Stomach (tissue), 9 donors: ENCODE data around the gene TPD52L1. TPM values are rescaled to one million over a fixed set of nuclear protein-coding genes. Genes with fewer than 3 reads are reported as not detected.

Experiments
- DNase-seq, 2 donors: peaks; one replicate each; pipeline versions ENCODE4 v3.0.0 to v3.0.0-alpha.2; 2013 to 2019
- H3K27ac ChIP-seq, 5 donors: fragments of 200-600 bp in 4 of 5; sonication (generic) in 4 of 5; one replicate each; pipeline ENCODE4 v1.5.1; 2013 to 2019; ENCODE audit warnings: mild to moderate bottlenecking in 1 of 5, moderate library complexity in 1 of 5
- H3K27me3 ChIP-seq, 3 donors: fragments of 200-600 bp; sonication (generic); one replicate each; pipeline ENCODE4 v1.5.1; 2017 to 2019; ENCODE audit warnings: mixed run types in 1 of 3
- H3K36me3 ChIP-seq, 4 donors: fragments of 200-600 bp; sonication (generic); 1 replicate in 3 of 4; 2 replicates in 1 of 4; pipeline ENCODE4 v1.5.1; 2016 to 2019
- H3K4me1 ChIP-seq, 4 donors: fragments of 200-600 bp; sonication (generic); one replicate each; pipeline ENCODE4 v1.5.1; 2016 to 2019
- H3K4me3 ChIP-seq, 4 donors: fragments of 200-600 bp; sonication (generic) in 3 of 4; one replicate each; pipeline ENCODE4 v1.5.1; 2016 to 2019; ENCODE audit warnings: mild to moderate bottlenecking in 1 of 4
- H3K9me3 ChIP-seq, 4 donors: fragments of 200-600 bp; sonication (generic); one replicate each; pipeline ENCODE4 v1.5.1; 2016 to 2019
- CTCF ChIP-seq, 7 experiments: fragments of 450-650 bp in 4 of 7; fragments of 200-600 bp in 3 of 7; sonication (generic) in 3 of 7; IDR thresholded peaks; one replicate each; pipeline ENCODE4 v1.5.1; 2016 to 2019; ENCODE audit warnings: antibody characterized with exemption in 7 of 7, control low read depth in 2 of 7, mild to moderate bottlenecking in 1 of 7
- EP300 ChIP-seq: sonication (generic); formaldehyde crosslinking; IDR thresholded peaks from one replicate; pipeline ENCODE4 v1.6.1; 2017; ENCODE audit warnings: antibody characterized with exemption
- POLR2A ChIP-seq, 4 donors: fragments of 450-650 bp; IDR thresholded peaks; one replicate each; pipeline ENCODE4 v1.6.1; 2016; ENCODE audit warnings: antibody characterized with exemption in 4 of 4, control low read depth in 2 of 4, mild to moderate bottlenecking in 1 of 4, moderate library complexity in 1 of 4
- POLR2AphosphoS5 ChIP-seq, 3 donors: sonication (generic); formaldehyde crosslinking; IDR thresholded peaks; one replicate each; pipeline ENCODE4 v1.6.1; 2016; ENCODE audit warnings: antibody characterized with exemption in 3 of 3
- WGBS, 5 donors: extraction: QIAGEN DNeasy Blood & Tissue Kit in 3 of 5; methylation state at CpG; one replicate each; pipeline versions ENCODE4 v1.1.5 to v1.1.7; 2013 to 2018; 5-methylcytosine and 5-hydroxymethylcytosine counted together
- intact Hi-C: fragments of 100-400 bp; cut with DNase I; formaldehyde crosslinking; loops from one replicate; pipeline ENCODE4 v1.15.1; 2023; ENCODE audit warnings: low total_unique reads
- polyA plus RNA-seq, 3 donors: library from polyadenylated mRNA; stranded (reverse); fragments of 200-250 nt; gene quantifications; one replicate each; pipeline ENCODE4 v1.2.3, GENCODE V29; 2013
- total RNA-seq, 5 donors: library from RNA; depleted of rRNA; stranded (reverse); fragments of >200 nt; gene quantifications; one replicate each; pipeline versions ENCODE4 v1.1.0 to v1.2.3, GENCODE V29; 2014 to 2016
- donor health status: healthy with polysubstance abuse.
- donor health status: Bipolar disorder and iron deficiency.
- donor health status: healthy.

Gene TPD52L1
- total and polyA plus RNA-seq, 8 donors: 14.8 to 102 (median 78.9) TPM

- 78 to 92% (median 85%) methylated on average over 4 of the region's 4 CpGs for WGBS, 5 donors
- H3K27ac ChIP-seq: no peak overlapping the region
- H3K27me3 ChIP-seq: no peaks in the 10 kb centered on the region
- H3K4me3 ChIP-seq: no peak overlapping the region
- no peak for DNase-seq
- intact Hi-C loops: no loop called here
- no peaks in the 10 kb centered on the region for H3K9me3 ChIP-seq
- H3K36me3 ChIP-seq: no peaks in the 10 kb centered on the region
- peaks cover 0 to 11% (median 5%) of the 10 kb centered on the region in 4 donors for H3K4me1 ChIP-seq
- TF ChIP-seq POLR2AphosphoS5 (IDR thresholded peaks at IDR 0.05): no peak
- no peak for TF ChIP-seq POLR2A (IDR thresholded peaks at IDR 0.05)
- no peak for TF ChIP-seq EP300
- no peak for TF ChIP-seq CTCF (IDR thresholded peaks at IDR 0.05)
Observed at GRCh38 chr6:125164696-125165095, 11.1 kb downstream of the TPD52L1 start.

GRCh38 chr6:125165256-125165655 is 11.7 kb downstream of the TPD52L1 start:
- Histone ChIP-seq H3K9me3 (no peaks in the 10 kb centered on the region), H3K4me3 (no peak overlapping the region), H3K36me3 (no peaks in the 10 kb centered on the region), H3K27ac (no peak overlapping the region), H3K4me1 (peaks cover 0 to 14% (median 6%) of the 10 kb centered on the region in 4 donors), H3K27me3 (no peaks in the 10 kb centered on the region)
- WGBS, 5 donors: 59 to 76% (median 63%) methylated on average over 1 of the region's 1 CpG
- TF ChIP-seq POLR2AphosphoS5 (IDR thresholded peaks at IDR 0.05): no peak
- TF ChIP-seq POLR2A (IDR thresholded peaks at IDR 0.05): no peak
- TF ChIP-seq CTCF (IDR thresholded peaks at IDR 0.05): no peak
- TF ChIP-seq EP300: no peak
- intact Hi-C loops: no loop called here
- no peak for DNase-seq

- no peaks in the 10 kb centered on the region for H3K36me3 ChIP-seq
- H3K27me3 ChIP-seq: no peaks in the 10 kb centered on the region
- no peak for DNase-seq
- 72 to 80% (median 76%) methylated on average over 4 of the region's 4 CpGs for WGBS, 5 donors
- H3K27ac ChIP-seq: no peak overlapping the region
- TF ChIP-seq EP300: no peak
- no peak for TF ChIP-seq POLR2A (IDR thresholded peaks at IDR 0.05)
- peaks cover 0 to 14% (median 6%) of the 10 kb centered on the region in 4 donors for H3K4me1 ChIP-seq
- no peak overlapping the region for H3K4me3 ChIP-seq
- no peaks in the 10 kb centered on the region for H3K9me3 ChIP-seq
- intact Hi-C loops: no loop called here
Observed at GRCh38 chr6:125165776-125166175, 12.2 kb downstream of the TPD52L1 start.

GRCh38 chr6:125166711-125167110 is 13.1 kb downstream of the TPD52L1 start:
- intact Hi-C loops: no loop called here
- Histone ChIP-seq H3K4me1 (peaks cover 0 to 14% (median 6%) of the 10 kb centered on the region in 4 donors), H3K4me3 (no peak overlapping the region), H3K36me3 (no peaks in the 10 kb centered on the region), H3K27ac (no peak overlapping the region), H3K27me3 (no peaks in the 10 kb centered on the region), H3K9me3 (no peaks in the 10 kb centered on the region)
- 84 to 93% (median 88%) methylated on average over 2 to 3 of the region's 3 CpGs for WGBS, 5 donors
- TF ChIP-seq CTCF (IDR thresholded peaks at IDR 0.05) (no peak), POLR2AphosphoS5 (IDR thresholded peaks at IDR 0.05) (no peak), EP300 (no peak), POLR2A (IDR thresholded peaks at IDR 0.05) (no peak)
- DNase-seq: no peak

GRCh38 chr6:125167579-125167978 is 14.0 kb downstream of the TPD52L1 start:
- Histone ChIP-seq H3K4me1 (peaks cover 0 to 14% (median 6%) of the 10 kb centered on the region in 4 donors), H3K27ac (no peak overlapping the region), H3K27me3 (no peaks in the 10 kb centered on the region), H3K36me3 (no peaks in the 10 kb centered on the region), H3K4me3 (no peak overlapping the region), H3K9me3 (no peaks in the 10 kb centered on the region)
- DNase-seq: no peak
- intact Hi-C loops: no loop called here
- 83 to 91% (median 88%) methylated on average over 2 of the region's 2 CpGs for WGBS, 5 donors
- TF ChIP-seq EP300 (no peak), CTCF (IDR thresholded peaks at IDR 0.05) (no peak), POLR2A (IDR thresholded peaks at IDR 0.05) (no peak), POLR2AphosphoS5 (IDR thresholded peaks at IDR 0.05) (no peak)
